Cerebellar cortex (tissue), 1 donor: ENCODE data around the gene ZC3H14.

ENCODE experiments used
- DNase-seq: peaks from one replicate; pipeline ENCODE4 v3.0.0-alpha.2; 2015; ENCODE audit warnings: low spot score

Gene ZC3H14

DNA sequence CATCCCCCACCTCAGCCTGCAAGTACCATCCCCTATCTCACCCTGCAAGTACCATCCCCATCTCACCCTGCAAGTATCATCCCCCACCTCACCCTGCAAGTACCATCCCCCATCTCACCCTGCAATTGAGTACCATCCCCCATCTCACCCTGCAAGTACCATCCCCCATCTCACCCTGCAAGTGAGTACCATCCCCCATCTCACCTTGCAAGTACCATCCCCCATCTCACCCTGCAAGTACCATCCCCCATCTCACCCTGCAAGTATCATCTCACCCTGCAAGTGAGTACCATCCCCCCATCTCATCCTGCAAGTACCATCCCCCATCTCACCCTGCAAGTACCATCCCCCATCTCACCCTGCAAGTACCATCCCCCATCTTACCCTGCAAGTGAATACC is 45.0 kb downstream of the ZC3H14 start:
- no peak for DNase-seq

DNA sequence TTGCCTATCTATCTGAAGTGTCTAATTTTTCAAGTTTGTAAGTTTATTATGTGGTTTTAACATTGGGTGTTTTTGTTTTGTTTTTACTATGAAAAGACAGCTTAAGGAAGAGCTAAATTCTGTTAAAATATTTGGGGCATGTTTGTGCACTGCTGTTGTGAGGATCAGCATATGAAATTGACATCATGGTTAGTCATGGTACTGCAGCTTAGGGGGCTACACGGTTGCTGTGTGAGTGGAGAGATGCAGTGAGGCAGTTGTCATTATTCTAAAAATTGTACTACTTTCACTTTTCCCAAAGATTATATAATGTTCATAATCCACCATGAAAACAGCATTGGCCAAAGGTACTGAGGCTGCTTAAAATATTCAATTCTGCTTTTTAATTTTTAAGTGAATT is 49.0 kb downstream of the ZC3H14 start:
- no peak for DNase-seq

DNA sequence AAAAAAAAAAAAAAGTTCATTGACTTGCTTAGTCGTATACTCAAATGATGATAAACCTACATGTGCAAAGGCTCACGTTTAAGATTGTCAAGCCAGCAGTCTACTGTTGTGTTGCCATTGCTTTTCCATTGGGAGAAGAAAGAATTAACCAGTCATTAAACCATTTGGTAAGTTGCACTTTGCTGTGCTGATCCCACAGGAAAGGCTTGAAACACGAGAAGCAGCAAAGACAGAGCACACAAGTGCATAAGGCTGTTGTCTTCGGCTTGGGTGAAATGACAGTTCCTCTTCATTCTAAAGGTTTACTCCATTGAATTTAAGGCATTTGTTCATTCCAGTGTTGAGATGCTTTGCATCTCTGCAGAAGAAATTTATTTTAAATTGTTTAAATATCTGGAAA is 50.1 kb downstream of the ZC3H14 start:
- DNase-seq = no peak

DNA sequence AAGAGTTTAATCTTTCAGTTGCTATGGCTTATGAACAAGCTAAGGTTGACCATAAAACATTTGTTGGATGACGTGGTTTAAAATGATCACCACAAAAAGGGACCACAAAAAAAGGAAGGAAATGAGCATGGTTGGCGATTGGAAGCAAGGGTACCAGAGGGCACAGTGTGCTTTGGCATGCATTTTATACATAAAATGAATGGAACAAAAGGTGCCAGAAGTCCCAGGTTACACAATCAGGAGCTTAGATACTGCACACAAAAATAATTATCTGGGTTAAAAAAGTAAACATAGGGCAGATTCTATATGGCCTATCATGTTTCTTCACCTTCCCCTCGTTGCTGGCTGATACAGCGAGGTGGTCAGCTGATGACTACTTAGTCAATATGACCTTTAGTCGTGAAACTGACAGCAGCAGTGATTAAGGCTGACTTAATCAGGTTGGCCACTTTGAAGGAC is 50.7 kb downstream of the ZC3H14 start:
- DNase-seq = no peak

DNA sequence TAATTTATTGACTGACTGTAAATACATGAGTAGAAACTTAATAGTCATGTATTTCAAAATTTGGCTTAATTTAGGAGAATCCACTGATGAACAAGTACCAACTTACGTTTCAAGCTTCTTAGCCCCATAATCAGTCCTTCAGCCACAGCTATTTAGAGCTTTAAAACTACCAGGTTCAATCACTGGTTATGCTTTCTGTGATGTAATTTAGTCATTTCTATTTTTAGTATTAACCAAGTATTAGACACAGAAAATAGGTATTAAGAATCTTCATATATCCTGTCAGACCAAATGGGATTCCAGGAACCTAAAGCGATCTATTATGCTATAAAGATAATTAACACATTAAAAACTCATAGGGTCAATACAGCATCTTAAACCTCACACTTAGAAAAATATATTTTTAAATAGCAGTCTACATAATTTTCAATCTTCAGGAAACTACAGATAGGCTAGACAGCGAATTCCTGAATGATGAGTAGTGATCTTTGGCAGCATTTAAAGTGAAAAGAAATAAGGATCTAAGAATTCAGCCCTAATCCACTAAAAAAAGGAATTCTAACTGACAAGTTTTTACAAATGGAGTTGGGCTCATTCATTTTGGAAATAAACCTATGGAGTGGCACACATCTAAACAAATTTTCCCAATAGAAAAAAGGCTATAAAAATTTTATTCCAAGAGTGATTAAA is 51.5 kb downstream of the ZC3H14 start:
- DNase-seq = no peak

DNA sequence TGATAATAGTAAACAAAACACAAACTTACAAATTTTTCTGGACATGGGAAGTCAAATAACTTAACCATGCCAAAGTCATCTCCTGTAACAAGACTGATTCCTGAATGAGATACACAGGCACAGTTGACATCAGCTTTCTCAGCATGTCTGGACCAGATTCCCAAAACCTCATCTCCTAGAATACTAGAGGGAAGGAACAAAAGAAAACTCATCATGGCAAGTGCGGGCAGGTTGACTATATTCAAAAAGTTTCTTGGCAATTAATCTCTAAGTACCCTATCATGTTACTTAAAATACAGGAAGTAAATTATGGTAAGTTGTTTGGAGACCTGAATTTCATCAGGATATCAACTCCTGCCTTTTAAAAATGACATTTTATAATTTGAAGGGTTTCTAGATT is 53.9 kb downstream of the ZC3H14 start:
- DNase-seq = no peak

DNA sequence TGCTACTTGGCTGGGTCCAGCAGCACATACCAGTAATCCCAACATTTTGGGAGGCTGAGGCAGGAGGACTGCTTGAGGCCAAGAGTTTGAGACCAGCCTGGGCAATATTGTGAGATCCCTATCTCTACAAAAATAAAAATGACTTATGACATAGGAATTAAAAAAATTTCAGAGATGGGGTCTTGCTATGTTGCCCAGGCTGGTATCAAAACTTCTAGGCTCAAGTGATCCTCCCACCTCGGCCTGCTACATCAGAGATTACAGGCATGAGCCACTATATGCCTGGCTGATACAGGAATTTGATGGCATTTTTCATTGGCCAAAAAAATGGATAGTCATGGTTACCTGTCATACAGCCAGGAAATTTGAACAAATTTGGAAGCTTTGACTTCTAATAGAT is 54.6 kb downstream of the ZC3H14 start:
- no peak for DNase-seq

DNA sequence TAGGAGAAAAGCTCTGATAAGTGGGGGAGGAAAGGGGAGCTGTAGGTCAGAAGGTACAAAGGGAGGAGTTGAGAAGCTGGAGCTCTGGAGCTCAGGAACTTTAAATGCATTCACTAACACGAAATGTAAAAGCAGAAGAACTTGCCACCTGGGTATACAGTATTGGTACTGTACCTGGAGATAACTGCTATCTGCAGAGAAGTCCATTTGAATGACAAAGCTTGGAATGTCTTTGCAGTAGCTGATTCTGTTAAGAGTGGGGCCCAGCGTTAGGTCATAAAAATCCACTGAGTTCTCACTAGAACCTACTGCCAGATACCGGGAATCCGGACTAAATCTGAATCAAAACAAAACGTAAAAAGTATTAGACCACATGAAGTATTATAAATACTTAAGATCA is 55.6 kb downstream of the ZC3H14 start:
- no peak for DNase-seq

DNA sequence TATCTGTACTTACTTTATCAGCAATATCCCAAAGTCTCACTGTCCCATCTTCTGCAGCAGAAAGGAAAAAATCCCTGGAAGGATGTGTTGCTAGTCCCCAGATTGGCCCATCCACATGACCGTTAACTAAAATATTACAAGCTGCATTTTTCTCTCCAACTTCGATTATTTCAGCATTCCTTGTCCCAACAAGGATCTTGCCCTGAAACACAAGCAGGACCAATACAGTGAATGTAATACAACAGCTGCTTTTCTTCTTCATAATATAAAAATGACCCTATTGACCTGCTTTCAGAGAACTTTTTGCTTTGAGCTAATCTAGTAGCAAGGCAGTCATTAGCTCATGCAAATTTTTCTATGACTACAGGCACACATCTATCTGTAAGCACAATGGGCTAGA is 58.3 kb downstream of the ZC3H14 start:
- DNase-seq = no peak

DNA sequence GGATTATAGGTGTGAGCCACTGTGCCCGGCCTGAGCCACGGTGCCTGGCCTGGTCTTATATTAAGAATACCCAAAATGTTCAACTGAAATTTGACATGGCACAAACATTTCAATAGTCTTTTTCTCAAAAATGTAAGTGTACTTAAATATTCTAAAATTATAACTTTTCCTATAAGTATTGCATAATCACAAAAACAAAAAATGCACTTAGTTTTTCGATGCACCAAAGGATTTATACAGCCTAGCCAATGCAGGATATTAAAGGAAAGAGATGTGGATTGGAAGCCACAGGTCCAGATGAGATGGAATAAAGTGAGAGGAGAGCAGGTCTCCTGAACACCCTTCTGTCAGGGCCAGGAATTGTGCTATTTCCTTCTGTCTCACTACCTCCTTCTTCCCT is 62.8 kb downstream of the ZC3H14 start:
- DNase-seq = no peak

DNA sequence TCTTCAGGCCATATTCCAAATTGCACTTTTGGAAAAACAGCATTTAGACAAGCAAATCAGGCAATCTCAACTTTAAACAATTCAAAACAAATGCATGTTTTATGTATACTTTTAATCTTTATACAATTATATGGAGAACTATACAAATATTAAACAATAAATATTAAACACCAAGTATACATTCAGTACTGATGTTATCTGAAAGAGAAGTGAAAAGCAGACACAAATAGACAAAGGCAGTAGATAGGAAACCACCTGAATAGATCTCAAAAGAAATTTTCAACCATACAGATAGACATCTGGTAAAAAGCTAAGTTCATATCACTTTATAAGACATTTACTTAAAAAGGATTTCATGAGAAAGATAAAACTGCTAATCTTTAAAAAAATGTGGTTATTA is 65.2 kb downstream of the ZC3H14 start:
- no peak for DNase-seq

DNA sequence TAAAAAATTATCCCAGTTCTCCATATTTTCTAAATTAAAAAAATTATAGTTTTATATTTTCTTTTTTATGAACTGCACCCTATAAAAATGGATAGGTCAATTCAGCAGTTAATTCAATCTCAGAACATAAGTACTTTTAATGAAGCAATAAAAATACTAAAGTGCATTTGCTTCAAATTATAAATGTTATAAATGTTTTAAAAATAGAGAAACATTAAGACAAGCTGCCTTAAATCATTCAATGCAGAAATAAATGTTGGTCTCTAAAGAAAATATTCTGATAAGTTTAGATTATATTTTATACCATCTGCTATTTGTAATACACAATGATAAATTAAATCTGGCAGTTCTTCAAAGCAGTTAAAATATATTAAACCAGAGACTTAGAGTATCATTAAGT is 65.6 kb downstream of the ZC3H14 start:
- no peak for DNase-seq

DNA sequence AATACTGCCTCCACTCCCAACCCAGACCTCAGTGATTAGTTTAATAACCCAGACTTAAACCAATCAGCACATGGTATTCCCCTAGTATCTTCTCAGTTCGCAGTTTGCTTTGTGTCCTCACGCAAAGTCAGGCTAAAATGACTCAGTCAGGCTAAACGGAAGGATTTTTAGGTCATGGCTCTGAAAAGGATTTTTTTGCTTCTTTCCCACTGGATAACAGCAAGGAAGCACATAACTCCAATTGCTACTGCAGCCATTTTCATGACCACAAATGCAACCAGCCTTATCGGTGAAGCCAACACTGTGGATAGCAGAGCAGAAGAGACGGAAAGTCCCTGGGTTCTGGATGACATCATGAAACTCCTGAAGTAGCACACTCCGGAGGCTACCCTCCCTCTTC is 67.7 kb downstream of the ZC3H14 start:
- no peak for DNase-seq

DNA sequence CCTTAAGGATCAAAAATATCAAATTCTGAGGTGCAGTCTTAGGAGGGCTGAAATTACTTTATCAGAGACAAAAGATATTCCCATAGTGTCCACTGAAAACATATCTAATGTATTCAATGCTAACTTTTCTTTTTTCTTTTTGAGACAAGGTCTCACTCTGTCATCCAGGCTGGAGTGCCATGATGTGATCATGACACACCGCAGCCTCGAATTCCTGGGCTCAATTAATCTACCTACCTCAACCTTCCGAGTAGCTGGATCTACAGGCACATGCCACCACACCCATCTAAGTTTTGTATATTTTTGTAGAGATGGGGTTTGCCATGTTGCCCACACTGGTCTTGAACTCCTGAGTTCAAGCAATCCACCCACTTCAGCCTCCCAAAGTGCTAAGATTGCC is 68.3 kb downstream of the ZC3H14 start:
- no peak for DNase-seq

DNA sequence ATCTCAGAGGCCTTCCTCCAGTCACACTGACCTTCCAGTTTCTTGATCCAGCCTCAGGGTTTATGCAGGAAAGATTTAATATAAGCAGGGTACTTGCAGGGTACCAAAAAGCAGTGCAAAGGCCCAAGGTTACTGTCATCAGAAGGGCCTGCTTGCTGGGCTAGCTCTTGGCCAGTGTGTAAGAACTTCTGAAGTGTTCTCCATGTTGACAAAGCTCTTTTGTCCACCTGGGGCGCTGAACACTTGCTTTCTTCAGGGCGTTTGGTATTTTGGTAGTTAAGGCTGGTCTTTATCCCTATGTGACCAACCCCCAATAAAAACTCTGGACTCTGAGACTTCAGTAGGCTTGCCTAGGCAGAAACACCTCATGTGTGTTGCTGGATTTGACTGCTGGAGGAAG is 69.7 kb downstream of the ZC3H14 start:
- no peak for DNase-seq

DNA sequence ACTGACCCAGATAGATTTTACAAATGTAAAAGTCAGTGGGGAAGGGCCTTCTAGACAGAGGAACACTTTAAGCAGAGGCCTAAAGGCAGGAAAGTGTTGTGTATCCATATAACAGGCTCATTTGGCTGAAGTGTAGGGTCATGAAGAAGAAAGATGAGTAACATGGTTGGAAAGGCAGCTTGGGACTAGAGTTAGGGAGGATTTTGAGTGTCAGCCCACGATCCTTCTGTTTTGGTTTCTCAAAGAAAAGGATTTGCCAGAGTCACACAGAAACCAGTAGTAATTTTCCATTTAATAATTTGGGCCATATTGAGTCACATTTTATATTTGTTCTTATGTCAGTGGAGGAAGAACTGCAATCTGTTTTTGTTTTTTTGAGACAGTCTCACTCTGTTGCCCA is 76.4 kb downstream of the ZC3H14 start:
- DNase-seq = no peak

DNA sequence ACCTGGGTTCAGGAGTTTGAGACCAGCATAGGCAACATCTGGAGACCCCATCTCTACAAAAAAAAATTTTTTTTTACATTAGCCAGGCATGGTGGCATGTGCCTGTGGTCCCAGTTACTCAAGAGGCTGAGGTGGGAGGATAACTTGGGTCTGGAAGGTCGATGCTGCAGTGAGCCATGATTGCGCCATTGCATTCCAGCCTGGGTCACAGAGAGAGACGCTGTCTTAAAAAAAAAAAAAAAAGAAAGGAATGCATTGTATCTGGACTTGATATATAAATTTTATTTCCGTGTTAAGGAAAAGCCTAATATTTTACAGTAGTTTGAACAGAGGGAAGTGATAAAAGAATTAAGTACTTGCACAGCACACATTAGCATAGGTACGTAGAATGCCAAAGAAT is 97.2 kb downstream of the ZC3H14 start:
- no peak for DNase-seq

DNA sequence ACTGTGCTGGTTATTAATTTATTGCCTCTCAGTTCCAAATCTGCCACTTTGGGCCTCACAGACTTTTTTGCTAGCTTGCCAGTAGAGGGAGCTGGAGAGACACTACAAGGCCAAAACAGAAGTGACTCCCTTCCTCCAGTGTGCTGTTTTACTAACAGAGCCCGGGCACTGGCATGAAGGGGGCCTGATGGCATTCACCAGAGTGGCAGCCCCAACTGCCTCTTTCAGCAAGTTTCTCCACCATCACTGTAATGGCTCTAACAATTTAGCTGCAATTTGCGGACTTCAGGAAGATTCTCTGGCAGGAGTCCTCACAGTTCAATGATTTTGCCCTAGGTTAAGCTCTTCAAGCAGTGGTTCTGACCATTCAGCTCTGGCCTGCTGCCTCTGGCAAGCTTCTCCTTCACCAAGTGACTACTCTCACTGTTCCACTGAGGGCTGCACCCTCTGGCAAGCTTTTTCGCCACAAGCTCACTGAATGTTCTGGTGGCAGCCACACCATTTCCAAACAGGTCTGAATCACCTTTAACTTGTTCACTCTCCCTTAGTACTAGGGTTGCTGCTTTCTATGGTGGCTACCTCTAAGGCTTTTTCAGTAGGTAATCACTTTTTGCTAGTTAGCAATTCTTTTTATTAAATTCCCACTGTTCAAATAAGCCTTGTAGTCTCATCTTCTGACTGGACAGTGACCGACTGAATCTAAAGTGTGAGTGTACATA is 104.9 kb downstream of the ZC3H14 start:
- DNase-seq = peak; percentile 90

DNA sequence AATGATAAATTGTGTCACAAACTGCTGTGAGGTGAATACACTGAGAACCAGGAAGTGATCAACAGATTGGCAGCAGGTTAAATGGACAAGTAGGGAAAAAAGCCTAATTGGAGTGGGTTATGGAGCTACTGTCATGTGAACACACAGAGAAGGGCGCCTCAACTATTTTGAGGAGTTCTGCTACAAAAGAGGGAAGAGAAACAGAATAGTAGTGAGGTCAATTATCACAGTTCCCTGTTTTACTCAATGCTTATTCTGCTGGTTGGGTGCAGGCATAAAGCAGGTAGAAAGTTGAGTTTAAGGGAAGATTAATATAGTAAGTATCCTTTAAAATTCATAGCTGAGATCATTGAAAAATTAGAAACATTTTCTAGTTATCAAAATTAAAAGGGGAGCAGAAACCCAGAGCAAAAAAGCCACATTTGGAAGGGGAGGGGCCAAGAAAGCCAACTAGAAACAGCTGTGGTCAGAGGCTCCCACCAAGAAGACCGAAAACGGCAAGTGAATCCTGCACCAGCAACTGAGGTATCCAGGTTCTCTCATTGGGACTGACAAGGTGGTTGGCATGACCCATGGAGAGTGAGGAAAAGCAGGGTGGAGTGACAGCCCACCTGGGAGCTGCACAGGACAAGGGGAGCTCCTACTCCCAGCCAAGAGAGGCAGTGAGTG is 105.7 kb downstream of the ZC3H14 start:
- peak; percentile 4 for DNase-seq

DNA sequence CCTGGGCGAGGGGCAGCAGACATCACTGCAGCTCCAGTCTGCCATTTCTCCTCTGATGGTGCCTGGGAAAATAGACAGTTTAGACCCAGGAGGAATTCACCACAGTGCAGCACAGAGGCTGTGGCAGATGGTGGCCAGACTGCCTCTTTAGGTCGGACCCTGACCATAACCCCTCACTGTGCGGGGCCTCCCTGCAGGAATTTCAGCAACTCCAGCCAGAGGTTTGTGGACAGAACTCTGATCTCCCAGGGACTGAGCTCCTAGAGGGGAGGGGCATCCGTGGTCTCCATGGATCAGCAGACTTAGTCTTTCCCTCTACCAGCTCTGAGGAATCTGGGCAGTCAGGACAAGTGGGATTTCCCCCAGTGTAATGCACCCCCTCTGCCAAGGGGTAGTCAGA is 106.5 kb downstream of the ZC3H14 start:
- DNase-seq = no peak
